ENCODE data around the gene PHF19.

- no peak for TF ChIP-seq CTCF (IDR thresholded peaks at IDR 0.05)
- no peak for TF ChIP-seq POLR2AphosphoS5 (IDR thresholded peaks at IDR 0.05)
These were observed 19.0 kb upstream of the PHF19 start for GRCh38 chr9:120895951-120896350.
